ENCODE data around the gene ENPP1.

Gene ENPP1

GRCh38 chr6:131770776-131771175 is 37.0 kb upstream of the ENPP1 start:
- no peak overlapping the region for H2AFZ ChIP-seq (ENCODE audit: low read length)

GRCh38 chr6:131773284-131773950 is 34.4 kb upstream of the ENPP1 start:
- H4K20me1 ChIP-seq (ENCODE audit: insufficient read depth, low read length), result no peaks in the 10 kb centered on the region
- H3K27me3 ChIP-seq (ENCODE audit: insufficient read depth, low read length), result no peaks in the 10 kb centered on the region
- no peaks in the 10 kb centered on the region for H3K36me3 ChIP-seq (ENCODE audit: insufficient read depth, low read length)
- no peak overlapping the region for H3K9ac ChIP-seq (ENCODE audit: low read length)
- H3K4me2 ChIP-seq (ENCODE audit: low read length), result no peak overlapping the region
- no peak overlapping the region for H3K4me3 ChIP-seq (ENCODE audit: low read depth, low read length, poor library complexity, severe bottlenecking)
- no peaks in the 10 kb centered on the region for H3F3A ChIP-seq (ENCODE audit: insufficient read depth, low read length)
- H3K9me2 ChIP-seq (ENCODE audit: low read depth, low read length), result no peaks in the 10 kb centered on the region
- TF ChIP-seq CTCF (IDR thresholded peaks at IDR 0.05; ENCODE audit: low read length), result no peak
- no peak for TF ChIP-seq EZH2 (IDR thresholded peaks at IDR 0.05; ENCODE audit: borderline replicate concordance, low read length)
- no peaks in the 10 kb centered on the region for H3K79me2 ChIP-seq (ENCODE audit: insufficient read depth, low read length)
- H3K4me1 ChIP-seq (ENCODE audit: insufficient read depth, low read length, severe bottlenecking), result no peaks in the 10 kb centered on the region
- no peak overlapping the region for H3K27ac ChIP-seq (ENCODE audit: low read depth, low read length, poor library complexity, severe bottlenecking)
- no peaks in the 10 kb centered on the region for H3K9me3 ChIP-seq (ENCODE audit: low read length)
- no peak overlapping the region for H2AFZ ChIP-seq (ENCODE audit: low read length)

More at GRCh38 chr6:131770776-131771175, 37.0 kb upstream of the ENPP1 start:
- no peak overlapping the region for H3K27ac ChIP-seq (ENCODE audit: low read depth, low read length, poor library complexity, severe bottlenecking)
- no peak overlapping the region for H3K4me3 ChIP-seq (ENCODE audit: low read depth, low read length, poor library complexity, severe bottlenecking)
- H4K20me1 ChIP-seq (ENCODE audit: insufficient read depth, low read length), result no peaks in the 10 kb centered on the region
- H3K36me3 ChIP-seq (ENCODE audit: insufficient read depth, low read length), result no peaks in the 10 kb centered on the region
- H3K9ac ChIP-seq (ENCODE audit: low read length), result no peak overlapping the region
- H3K4me1 ChIP-seq (ENCODE audit: insufficient read depth, low read length, severe bottlenecking), result no peaks in the 10 kb centered on the region
- H3K4me2 ChIP-seq (ENCODE audit: low read length), result no peak overlapping the region
- no peaks in the 10 kb centered on the region for H3K79me2 ChIP-seq (ENCODE audit: insufficient read depth, low read length)
- no peaks in the 10 kb centered on the region for H3K27me3 ChIP-seq (ENCODE audit: insufficient read depth, low read length)
- H3F3A ChIP-seq (ENCODE audit: insufficient read depth, low read length), result no peaks in the 10 kb centered on the region
- TF ChIP-seq EZH2 (IDR thresholded peaks at IDR 0.05; ENCODE audit: borderline replicate concordance, low read length) (no peak), CTCF (IDR thresholded peaks at IDR 0.05; ENCODE audit: low read length) (no peak)
- H3K9me3 ChIP-seq (ENCODE audit: low read length), result no peaks in the 10 kb centered on the region
- H3K9me2 ChIP-seq (ENCODE audit: low read depth, low read length), result no peaks in the 10 kb centered on the region

- Histone ChIP-seq H4K20me1 (ENCODE audit: insufficient read depth, low read length) (no peaks in the 10 kb centered on the region), H3K79me2 (ENCODE audit: insufficient read depth, low read length) (no peaks in the 10 kb centered on the region), H3K9me3 (ENCODE audit: low read length) (no peaks in the 10 kb centered on the region), H3K4me2 (ENCODE audit: low read length) (no peak overlapping the region), H2AFZ (ENCODE audit: low read length) (no peak overlapping the region), H3F3A (ENCODE audit: insufficient read depth, low read length) (no peaks in the 10 kb centered on the region), H3K4me1 (ENCODE audit: insufficient read depth, low read length, severe bottlenecking) (no peaks in the 10 kb centered on the region), H3K4me3 (ENCODE audit: low read depth, low read length, poor library complexity, severe bottlenecking) (no peak overlapping the region), H3K36me3 (ENCODE audit: insufficient read depth, low read length) (no peaks in the 10 kb centered on the region), H3K27me3 (ENCODE audit: insufficient read depth, low read length) (no peaks in the 10 kb centered on the region), H3K27ac (ENCODE audit: low read depth, low read length, poor library complexity, severe bottlenecking) (no peak overlapping the region), H3K9ac (ENCODE audit: low read length) (no peak overlapping the region), H3K9me2 (ENCODE audit: low read depth, low read length) (no peaks in the 10 kb centered on the region)
- no peak for TF ChIP-seq CTCF (IDR thresholded peaks at IDR 0.05; ENCODE audit: low read length)
These were observed 31.9 kb upstream of the ENPP1 start for GRCh38 chr6:131775886-131776285.

Measured in OCI-LY1 (cell line).